Right cardiac atrium (tissue), 5 donors: ENCODE measurements around the gene IRF4. TPM values are rescaled to one million over a fixed set of nuclear protein-coding genes. Genes with fewer than 3 reads are reported as not detected.

Experiments used
- ATAC-seq, 2 donors: fragments of 200-7000 bp; cut with Tn5 transposase; one replicate each; pipeline versions ENCODE4 v1.8.0 to v1.9.1; 2020; ENCODE audit warnings: moderate library complexity in 2 of 2, mild to moderate bottlenecking in 1 of 2
- DNase-seq, 3 donors: peaks; one replicate each; pipeline ENCODE4 v3.0.0-alpha.2; 2020
- H3K27ac ChIP-seq: one replicate; pipeline ENCODE4 v1.5.1; 2013; ENCODE audit warnings: mild to moderate bottlenecking, low read length, control low read depth, moderate library complexity
- H3K27me3 ChIP-seq: one replicate; pipeline ENCODE4 v1.6.1; 2013; ENCODE audit not compliant: control insufficient read depth, insufficient read depth
- H3K4me1 ChIP-seq: one replicate; pipeline ENCODE4 v1.6.1; 2013; ENCODE audit warnings: low read length; ENCODE audit not compliant: control insufficient read depth, insufficient read depth
- H3K4me3 ChIP-seq: one replicate; pipeline ENCODE4 v1.5.1; 2013; ENCODE audit warnings: low read length, control low read depth
- H3K9me3 ChIP-seq: one replicate; pipeline ENCODE4 v1.6.1; 2013; ENCODE audit warnings: low read length; ENCODE audit not compliant: control insufficient read depth
- WGBS: extraction: QIAGEN DNeasy Blood & Tissue Kit; methylation state at CpG from one replicate; pipeline ENCODE4 v1.1.7; 2013; 5-methylcytosine and 5-hydroxymethylcytosine counted together
- intact Hi-C, 4 donors: fragments of 100-400 bp; cut with DNase I; formaldehyde crosslinking; loops; one replicate each; pipeline versions ENCODE4 v1.11.0 to v1.14.0; 2022 to 2023
- polyA plus RNA-seq: library from polyadenylated mRNA; stranded (reverse); fragments of 200-250 nt; gene quantifications from one replicate; pipeline ENCODE4 v1.2.3, GENCODE V29; 2013
- total RNA-seq, 4 donors: library from RNA; stranded (reverse); fragmentation: NEBNext Ultra II Directional; extraction: Animal tissue kit (Norgen Biotek cat#: 25700); gene quantifications; one replicate each; pipeline ENCODE4 v1.2.1, GENCODE V29; 2021
- donor health status: healthy with polysubstance abuse.
- donor health status: DM: no; HTN: yes; CAD: no.
- donor health status: DM: no; HTN: no; CAD: no.
- donor health status: DM: no; HTN: yes; CAD: no; lungs with severe emphysema.
- donor health status: DM: yes; HTN: yes; CAD: no.

The IRF4 gene
- total and polyA plus RNA-seq, 5 donors = 0.41 to 1.4 (median 0.54) TPM

GRCh38 chr6:429515-430121 lies 38.1 kb downstream of the IRF4 start:
- intact Hi-C loops = no loop called here
- Histone ChIP-seq H3K27ac (no peak overlapping the region), H3K27me3 (no peaks in the 10 kb centered on the region), H3K4me3 (no peak overlapping the region), H3K4me1 (no peaks in the 10 kb centered on the region), H3K9me3 (no peaks in the 10 kb centered on the region)
- 83% methylated on average over 4 of the region's 4 CpGs for WGBS
- ATAC-seq (no peak), DNase-seq (no peak)

DNA sequence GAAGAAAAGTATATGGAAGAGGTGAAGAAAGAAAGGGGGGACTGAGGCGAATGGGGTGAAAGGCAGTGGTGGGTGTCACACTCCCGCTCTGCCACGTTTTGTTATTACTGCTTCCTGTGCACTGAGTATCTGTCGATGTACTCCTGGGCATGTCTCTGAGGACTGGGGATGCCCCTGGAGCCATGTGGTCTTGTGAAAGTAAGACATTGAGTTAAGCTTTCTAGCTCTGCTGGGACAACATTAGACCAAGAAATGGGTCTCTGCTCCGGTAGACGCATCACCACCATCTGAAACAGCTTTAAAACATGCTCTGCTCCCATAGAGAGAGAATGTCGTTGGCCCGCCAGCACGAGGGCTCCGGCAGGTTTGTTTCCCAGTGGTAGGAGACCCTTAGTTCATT lies 40.0 kb downstream of the IRF4 start:
- H3K4me1 ChIP-seq = no peaks in the 10 kb centered on the region
- H3K4me3 ChIP-seq = no peak overlapping the region
- DNase-seq = no peak
- intact Hi-C loops = no loop called here
- H3K27ac ChIP-seq = no peak overlapping the region
- no peak for ATAC-seq
- no peaks in the 10 kb centered on the region for H3K27me3 ChIP-seq
- WGBS = 84% methylated on average over 10 of the region's 10 CpGs
- H3K9me3 ChIP-seq = no peaks in the 10 kb centered on the region

GRCh38 chr6:431986-432385 lies 40.4 kb downstream of the IRF4 start:
- 77% methylated on average over 6 of the region's 6 CpGs for WGBS
- intact Hi-C loops = no loop called here
- Histone ChIP-seq H3K9me3 (no peaks in the 10 kb centered on the region), H3K4me1 (no peaks in the 10 kb centered on the region), H3K27me3 (no peaks in the 10 kb centered on the region), H3K27ac (no peak overlapping the region), H3K4me3 (no peak overlapping the region)
- ATAC-seq (no peak), DNase-seq (no peak)

DNA sequence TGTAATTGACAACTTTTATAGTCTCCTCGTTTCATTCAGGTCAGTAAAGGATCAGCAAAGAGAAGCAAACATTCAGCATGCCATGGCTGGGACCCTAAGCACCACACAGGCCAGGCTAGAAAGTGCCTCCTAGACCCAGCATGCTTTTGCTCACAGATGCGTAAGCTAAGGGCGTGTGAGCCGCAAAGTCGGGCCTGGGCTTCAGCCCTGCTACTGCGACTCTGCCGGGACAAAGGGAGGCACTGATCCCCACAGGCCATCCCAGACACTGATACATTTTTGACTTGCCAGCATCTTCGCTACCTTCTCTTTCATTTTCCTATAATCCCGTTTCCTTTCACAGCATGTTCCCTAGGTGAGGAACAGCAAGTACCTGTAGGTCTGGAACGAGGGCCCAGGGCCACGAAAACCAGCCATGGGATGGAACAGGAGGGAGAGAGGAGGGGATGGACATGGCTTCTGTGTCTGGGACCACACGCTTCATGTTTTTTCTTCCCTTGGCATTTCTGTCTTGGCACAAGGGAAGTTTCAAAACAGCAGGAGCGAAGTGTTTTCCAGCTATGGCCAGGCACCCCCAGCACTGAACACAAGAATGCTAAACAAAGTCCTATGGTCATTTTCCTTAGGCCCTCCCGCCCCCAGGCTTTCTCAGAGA lies 42.6 kb downstream of the IRF4 start:
- no peaks in the 10 kb centered on the region for H3K27me3 ChIP-seq
- H3K4me3 ChIP-seq = no peak overlapping the region
- no peak overlapping the region for H3K27ac ChIP-seq
- intact Hi-C loops = no loop called here
- no peaks in the 10 kb centered on the region for H3K9me3 ChIP-seq
- 83% methylated on average over 14 of the region's 14 CpGs for WGBS
- DNase-seq (no peak), ATAC-seq (no peak)
- no peaks in the 10 kb centered on the region for H3K4me1 ChIP-seq

- no peak overlapping the region for H3K4me3 ChIP-seq
- ATAC-seq = no peak
- DNase-seq = no peak
- WGBS = 94% methylated on average over 50 of the region's 50 CpGs
- H3K4me1 ChIP-seq = no peaks in the 10 kb centered on the region
- intact Hi-C loops = no loop called here
- no peaks in the 10 kb centered on the region for H3K9me3 ChIP-seq
- no peaks in the 10 kb centered on the region for H3K27me3 ChIP-seq
- no peak overlapping the region for H3K27ac ChIP-seq
These were observed 44.1 kb downstream of the IRF4 start for GRCh38 chr6:435441-436307.

GRCh38 chr6:436308-437036 lies 44.9 kb downstream of the IRF4 start:
- DNase-seq (peak; percentile 44 to 80 (median 77)), ATAC-seq (peak; percentile 75 to 77)
- Histone ChIP-seq H3K27me3 (no peaks in the 10 kb centered on the region), H3K4me1 (no peaks in the 10 kb centered on the region), H3K9me3 (no peaks in the 10 kb centered on the region), H3K4me3 (no peak overlapping the region), H3K27ac (peak overlapping the region; percentile 68)
- 59% methylated on average over 25 of the region's 25 CpGs for WGBS
- intact Hi-C loops = no loop called here

- ATAC-seq (no peak), DNase-seq (no peak)
- H3K4me1 ChIP-seq = no peaks in the 10 kb centered on the region
- WGBS = 69% methylated on average over 6 of the region's 6 CpGs
- no peaks in the 10 kb centered on the region for H3K27me3 ChIP-seq
- intact Hi-C loops = no loop called here
- peak overlapping the region; percentile 68 for H3K27ac ChIP-seq
- H3K4me3 ChIP-seq = no peak overlapping the region
- H3K9me3 ChIP-seq = no peaks in the 10 kb centered on the region
These were observed 45.5 kb downstream of the IRF4 start for GRCh38 chr6:437037-437392.

GRCh38 chr6:438634-439170 lies 47.1 kb downstream of the IRF4 start:
- no peak for DNase-seq
- Histone ChIP-seq H3K4me1 (no peaks in the 10 kb centered on the region), H3K4me3 (no peak overlapping the region), H3K9me3 (no peaks in the 10 kb centered on the region), H3K27ac (no peak overlapping the region), H3K27me3 (no peaks in the 10 kb centered on the region)
- intact Hi-C loops = no loop called here
- WGBS = 68% methylated on average over 12 of the region's 12 CpGs
- no peak for ATAC-seq

DNA sequence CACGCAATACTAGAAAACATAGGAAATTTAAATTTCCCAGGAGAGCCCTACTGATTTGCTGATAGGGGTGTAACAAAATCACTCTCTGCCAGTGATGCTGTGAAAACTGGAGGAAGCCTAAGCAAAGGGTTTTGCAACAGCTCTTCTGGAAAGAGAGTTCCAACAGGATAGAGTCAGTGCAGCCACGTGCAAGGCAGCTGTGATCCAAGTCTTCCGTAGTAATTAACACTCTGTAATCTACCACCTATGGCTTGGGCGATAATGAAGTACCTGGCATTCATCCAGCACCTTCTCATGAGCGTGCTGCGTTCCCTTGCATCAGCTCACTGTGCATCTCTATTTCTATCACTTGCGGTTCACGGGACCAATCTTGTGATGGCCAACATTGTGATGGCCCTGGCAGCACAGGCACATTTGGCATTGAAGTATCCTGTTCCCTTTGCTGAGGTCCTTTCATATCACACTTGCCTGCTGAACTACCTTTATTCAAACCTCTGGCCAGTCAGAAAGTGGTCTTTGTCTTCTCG lies 48.2 kb downstream of the IRF4 start:
- 48% methylated on average over 9 of the region's 9 CpGs for WGBS
- peak; percentile 77 for ATAC-seq
- peak in 2 of 3 donors; percentile 42 to 64 for DNase-seq
- peak overlapping the region; percentile 57 for H3K27ac ChIP-seq
- no peaks in the 10 kb centered on the region for H3K4me1 ChIP-seq
- H3K9me3 ChIP-seq = no peaks in the 10 kb centered on the region
- H3K27me3 ChIP-seq = no peaks in the 10 kb centered on the region
- no peak overlapping the region for H3K4me3 ChIP-seq
- intact Hi-C loops = no loop called here

DNA sequence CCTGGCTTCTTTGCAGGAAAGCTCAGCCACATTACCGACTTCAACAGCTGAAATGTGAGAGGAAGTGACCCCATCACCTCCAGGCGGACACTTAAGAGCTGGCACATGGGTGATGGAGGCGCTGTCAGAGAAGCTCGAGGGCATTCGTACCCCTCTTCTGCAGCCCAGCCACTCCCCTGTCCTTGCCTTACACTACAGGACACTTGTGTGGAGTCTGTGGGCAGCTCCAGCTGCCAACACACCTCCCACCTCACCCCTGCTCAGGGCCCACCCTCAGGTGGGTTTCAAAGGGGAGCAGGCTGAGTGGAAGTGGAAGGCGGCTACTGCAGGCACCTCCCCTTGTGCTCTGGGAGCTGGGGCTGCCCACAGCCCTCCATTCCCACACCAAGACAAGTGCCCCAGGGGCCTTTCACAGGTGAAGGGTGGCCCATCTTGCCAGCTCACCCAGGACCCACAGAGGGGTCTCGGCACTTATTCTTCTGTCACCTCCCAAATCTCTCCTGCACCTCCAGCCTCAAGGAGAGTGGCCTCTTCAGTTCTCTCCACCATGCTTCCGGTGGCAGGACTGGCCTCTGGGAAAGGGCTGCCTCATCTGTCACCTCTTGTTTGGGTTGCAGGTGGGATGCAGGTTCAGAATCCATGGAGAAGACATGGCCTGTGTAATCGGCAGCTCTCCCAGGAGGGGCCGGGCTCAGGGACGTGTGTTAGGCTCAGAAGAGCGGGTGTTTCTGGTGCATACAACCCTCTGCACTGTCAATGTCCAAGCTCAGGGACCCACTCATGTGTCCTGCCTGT lies 49.8 kb downstream of the IRF4 start:
- H3K4me3 ChIP-seq = no peak overlapping the region
- H3K9me3 ChIP-seq = no peaks in the 10 kb centered on the region
- H3K27ac ChIP-seq = no peak overlapping the region
- intact Hi-C loops = no loop called here
- H3K4me1 ChIP-seq = no peaks in the 10 kb centered on the region
- no peak for ATAC-seq
- no peaks in the 10 kb centered on the region for H3K27me3 ChIP-seq
- no peak for DNase-seq
- WGBS = 79% methylated on average over 12 of the region's 12 CpGs
